HepG2 (cell line): Measurements from ENCODE around the gene ADM. TPM values are rescaled to one million over a fixed set of nuclear protein-coding genes. Genes with fewer than 3 reads are reported as not detected.
A peak's percentile ranks its signal among the peaks of the same experiment; 100 is the strongest.

Experiments used
- FOSL2 ChIP-seq: sonication (generic); formaldehyde crosslinking; IDR thresholded peaks from 2 replicates; pipeline ENCODE4 v1.4.0; 2020; ENCODE audit warnings: missing genetic modification reagents
- HES4 ChIP-seq: sonication (generic); formaldehyde crosslinking; IDR thresholded peaks from 2 replicates; pipeline ENCODE4 v1.9.0; 2021; ENCODE audit warnings: mild to moderate bottlenecking, missing genetic modification reagents, borderline replicate concordance
- HMGXB3 ChIP-seq: sonication (generic); formaldehyde crosslinking; IDR thresholded peaks from 2 replicates; pipeline ENCODE4 v1.4.0; 2020; ENCODE audit warnings: missing genetic modification reagents, borderline replicate concordance
- KLF13 ChIP-seq: sonication (generic); formaldehyde crosslinking; IDR thresholded peaks from 2 replicates; pipeline ENCODE4 v1.4.0; 2020; ENCODE audit warnings: mild to moderate bottlenecking, missing genetic modification reagents
- PCBP1 ChIP-seq: fragments of 200-400 bp; formaldehyde crosslinking; IDR thresholded peaks from 2 replicates; pipeline ENCODE4 v1.6.1; 2017; ENCODE audit warnings: mild to moderate bottlenecking, low read depth, low read length, borderline replicate concordance
- SETDB1 ChIP-seq: sonication (generic); formaldehyde crosslinking; IDR thresholded peaks from 2 replicates; pipeline ENCODE4 v1.5.1; 2020; ENCODE audit warnings: missing genetic modification reagents, mild to moderate bottlenecking, borderline replicate concordance
- THYN1 ChIP-seq: sonication (generic); formaldehyde crosslinking; IDR thresholded peaks from 2 replicates; pipeline ENCODE4 v1.8.1; 2023; ENCODE audit warnings: low read depth, mild to moderate bottlenecking, moderate library complexity, missing genetic modification reagents, borderline replicate concordance
- XRCC5 ChIP-seq: fragments of 200-400 bp; formaldehyde crosslinking; optimal IDR thresholded peaks from 2 replicates; pipeline ENCODE3; 2017; ENCODE audit warnings: mild to moderate bottlenecking, low read length
- ZBTB43 ChIP-seq: sonication (generic); formaldehyde crosslinking; conservative IDR thresholded peaks from 2 replicates; pipeline ENCODE4 v1.4.0; 2020; ENCODE audit warnings: missing genetic modification reagents
- ZKSCAN1 ChIP-seq: fragments of 150-350 bp; IDR thresholded peaks from 2 replicates; pipeline ENCODE4 v1.6.1; 2014; ENCODE audit warnings: low read length
- ZNF124 ChIP-seq: sonication (generic); formaldehyde crosslinking; IDR thresholded peaks from 2 replicates; pipeline ENCODE4 v1.4.0; 2020; ENCODE audit warnings: missing genetic modification reagents
- ZNF17 ChIP-seq: sonication (generic); formaldehyde crosslinking; IDR thresholded peaks from 2 replicates; pipeline ENCODE4 v1.5.0; 2020; ENCODE audit warnings: mild to moderate bottlenecking, missing genetic modification reagents
- ZNF292 ChIP-seq: sonication (generic); formaldehyde crosslinking; IDR thresholded peaks from 2 replicates; pipeline ENCODE4 v1.8.1; 2022; ENCODE audit warnings: mild to moderate bottlenecking, low read depth, missing genetic modification reagents, borderline replicate concordance
- ZNF414 ChIP-seq: sonication (generic); formaldehyde crosslinking; IDR thresholded peaks from 2 replicates; pipeline ENCODE4 v1.5.0; 2020; ENCODE audit warnings: missing genetic modification reagents
- ZNF460 ChIP-seq: sonication (generic); formaldehyde crosslinking; IDR thresholded peaks from 2 replicates; pipeline ENCODE4 v1.5.1; 2020; ENCODE audit warnings: missing genetic modification reagents, mild to moderate bottlenecking, borderline replicate concordance
- ZNF496 ChIP-seq: sonication (generic); formaldehyde crosslinking; IDR thresholded peaks from 2 replicates; pipeline ENCODE4 v1.8.1; 2023; ENCODE audit warnings: mild to moderate bottlenecking, moderate library complexity, missing genetic modification reagents; ENCODE audit not compliant: insufficient replicate concordance
- ZNF740 ChIP-seq: sonication (generic); formaldehyde crosslinking; IDR thresholded peaks from 2 replicates; pipeline ENCODE4 v1.4.0; 2020; ENCODE audit warnings: missing genetic modification reagents
- ZNF839 ChIP-seq: sonication (generic); formaldehyde crosslinking; IDR thresholded peaks from 2 replicates; pipeline ENCODE4 v1.4.0; 2020; ENCODE audit warnings: missing genetic modification reagents, mild to moderate bottlenecking, borderline replicate concordance
- polyA plus RNA-seq, 8 experiments: library from polyadenylated mRNA; depleted of rRNA in 3 of 8; stranded (reverse) in 7 of 8; unstranded in 1 of 8; fragments of >200 nt; fragmentation: Illumina TruSeq in 4 of 8; extraction: Trizol in 4 of 8; gene quantifications; 2 replicates each; pipeline versions ENCODE4 v1.2.1 to v1.2.3, GENCODE V29; 2011 to 2016; ENCODE audit warnings: low read depth in 4 of 8, missing spikeins in 1 of 8, mixed read lengths in 1 of 8; ENCODE audit not compliant: insufficient read depth in 1 of 8
- total RNA-seq, 5 experiments: library from RNA; depleted of rRNA; stranded (reverse); fragments of >200 nt; fragmentation: Illumina TruSeq; extraction: Trizol; gene quantifications; 2 replicates each; pipeline ENCODE4 v1.2.3, GENCODE V29; 2016; ENCODE audit warnings: low read depth in 1 of 5

ADM gene
- total and polyA plus RNA-seq, 2 of the 13 experiments (the other 11 are each of a cell fraction or from before 2014, with no cell fraction given), result 10.7 to 26.1 TPM

GRCh38 chr11:10307400-10308200 is 2.7 kb downstream of the ADM start (continued):
- TF ChIP-seq ZNF292 (no peak; the same call in none of the 2 replicates), ZKSCAN1 (0 out of 2 replicates have a peak, but pooled peaks have one; percentile 24), ZBTB43 (CRISPR knock-in tag) (no peak; the same call in 1 of the 2 replicates), THYN1 (CRISPR knock-in tag) (no peak), HES4 (no peak), ZNF839 (no peak), PCBP1 (no peak), XRCC5 (no peak), ZNF740 (CRISPR knock-in tag) (peak; percentile 90), ZNF124 (CRISPR knock-in tag) (peak; percentile 64; the same call in 1 of the 2 replicates), ZNF496 (CRISPR knock-in tag) (no peak), HMGXB3 (0 out of 2 replicates have a peak, but pooled peaks have one; percentile 33), KLF13 (no peak), ZNF414 (CRISPR knock-in tag) (no peak), FOSL2 (peak; percentile 91), SETDB1 (CRISPR knock-in tag) (no peak), ZNF17 (CRISPR knock-in tag) (no peak), ZNF460 (CRISPR knock-in tag) (no peak)
